Suppressor macrophage treated with lipopolysaccharide for 4 hours (primary cell): ENCODE data around the gene NREP.

Source experiments
- DNase-seq: peaks from one replicate; pipeline ENCODE4 v3.0.0-alpha.2; 2020

NREP gene

DNA sequence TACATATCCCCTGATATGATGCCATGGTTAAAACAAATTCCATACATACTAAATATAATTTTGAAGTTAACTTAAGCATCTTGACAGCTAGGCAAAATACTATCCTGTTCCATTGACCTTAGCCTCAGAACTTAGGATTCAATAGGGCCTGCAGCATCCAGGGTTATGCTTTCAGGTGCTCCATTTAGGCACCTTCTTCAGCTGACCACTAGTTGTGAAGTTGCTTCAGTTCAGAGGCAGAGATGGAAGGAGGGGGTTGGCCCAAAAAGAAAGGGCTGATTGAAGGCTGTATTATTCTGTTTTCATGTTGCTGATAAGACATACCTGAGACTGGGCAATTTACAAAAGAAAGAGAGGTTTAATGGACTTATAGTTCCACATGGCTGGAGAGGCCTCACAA lies 7.0 kb upstream of the NREP start:
- DNase-seq, result no peak

DNA sequence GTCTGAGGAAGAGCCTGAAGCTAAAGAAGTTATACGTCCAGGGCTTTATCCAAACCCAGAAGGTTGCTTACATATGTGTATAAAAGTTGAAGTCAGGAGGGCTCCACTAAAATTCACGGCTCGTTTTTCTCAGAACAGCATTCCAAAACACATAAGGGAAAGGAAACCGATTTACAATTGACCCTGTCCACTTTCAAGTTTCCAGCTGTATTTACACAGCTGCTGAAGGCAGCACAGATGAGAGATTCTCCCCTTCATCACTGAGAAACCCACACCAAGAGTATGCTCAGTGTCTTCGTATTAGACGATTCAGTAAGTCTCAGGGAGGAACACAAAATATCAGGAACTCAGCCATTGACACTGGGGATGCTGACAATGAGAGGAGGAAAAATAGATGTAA lies 5.9 kb upstream of the NREP start:
- no peak for DNase-seq

DNA sequence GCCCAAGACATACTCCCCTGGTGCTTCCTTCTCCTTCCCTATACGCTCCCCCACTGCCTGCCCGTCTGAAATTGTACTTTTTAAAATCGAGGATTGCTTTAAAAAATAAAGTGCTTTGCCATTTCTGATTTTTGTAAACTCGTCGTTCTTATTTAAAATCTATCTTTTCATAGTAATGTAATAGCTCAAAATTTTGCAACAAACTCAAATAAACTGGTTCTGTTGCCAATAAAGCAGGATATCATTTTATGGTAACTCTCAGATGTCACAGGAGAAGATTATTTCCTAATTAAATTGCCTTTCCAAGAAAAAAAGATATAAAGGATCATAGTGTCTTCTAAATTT lies 1.3 kb upstream of the NREP start:
- no peak for DNase-seq

DNA sequence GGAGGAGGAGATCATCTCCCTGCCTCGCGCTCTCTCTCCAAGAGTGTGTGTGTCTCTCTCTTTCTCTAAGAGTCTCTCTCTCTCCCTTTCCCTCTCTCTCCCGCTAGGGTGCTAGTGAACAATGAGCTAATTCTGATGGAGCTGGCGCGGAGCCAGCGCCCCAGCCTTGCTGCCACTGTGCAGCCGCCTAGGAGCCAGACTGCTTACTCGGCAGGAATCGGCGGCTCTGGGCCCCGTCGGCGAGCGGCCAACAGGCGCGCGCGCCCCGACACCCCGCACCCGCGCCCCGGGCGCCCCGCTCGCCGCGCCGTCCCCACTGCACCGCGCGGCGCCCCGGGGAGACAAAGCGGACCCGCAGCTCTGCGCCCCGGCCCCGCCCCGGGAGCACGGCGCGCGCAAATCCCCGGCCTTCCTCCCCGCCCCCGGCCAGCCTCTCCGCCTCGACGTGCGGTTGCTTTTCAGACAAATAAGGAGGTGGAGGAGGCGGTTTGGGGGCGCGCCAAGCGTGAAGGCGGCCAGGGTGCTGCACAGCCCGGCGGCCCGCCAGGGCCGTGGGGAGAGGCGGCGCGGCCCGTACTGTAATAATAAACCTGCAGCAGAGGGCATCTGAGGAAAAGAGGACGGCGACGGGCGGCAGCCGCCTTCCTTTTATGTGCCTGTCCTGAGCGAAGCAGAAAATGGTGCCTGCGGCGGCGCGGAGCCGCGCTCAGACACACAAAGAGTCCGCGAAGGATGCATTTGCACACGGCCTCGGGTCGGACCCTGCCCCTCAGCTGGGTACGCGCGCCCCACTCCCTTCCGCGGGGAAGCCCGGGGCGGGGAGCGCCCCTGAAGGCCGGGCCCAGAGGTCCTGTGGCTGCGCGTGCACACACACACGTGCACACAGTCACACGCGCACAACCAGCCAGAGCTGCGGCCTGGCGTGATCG lies 625 bp upstream of the NREP start:
- DNase-seq, result peak; percentile 92

DNA sequence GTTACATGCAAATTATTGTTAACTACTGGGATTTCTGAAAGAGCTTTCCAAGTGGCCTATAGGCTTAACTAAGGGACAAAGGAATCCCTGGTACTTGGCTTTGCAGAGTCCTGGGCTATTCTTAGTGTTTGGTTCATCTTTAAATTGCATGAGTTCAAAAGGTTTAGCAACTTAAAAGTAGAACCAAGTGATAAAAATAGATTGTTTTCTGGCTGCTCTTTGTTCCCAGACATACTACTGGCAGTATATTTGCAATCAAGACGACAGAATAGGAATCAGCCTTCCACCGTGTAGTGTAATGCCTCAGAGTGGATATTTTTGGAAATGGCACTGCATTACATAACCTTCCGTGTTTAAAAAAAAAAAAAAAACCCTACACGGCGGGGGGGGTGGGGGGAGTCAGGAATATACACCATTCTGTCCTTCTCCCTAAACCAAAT lies 1.0 kb downstream of the NREP start:
- peak; percentile 32 for DNase-seq

DNA sequence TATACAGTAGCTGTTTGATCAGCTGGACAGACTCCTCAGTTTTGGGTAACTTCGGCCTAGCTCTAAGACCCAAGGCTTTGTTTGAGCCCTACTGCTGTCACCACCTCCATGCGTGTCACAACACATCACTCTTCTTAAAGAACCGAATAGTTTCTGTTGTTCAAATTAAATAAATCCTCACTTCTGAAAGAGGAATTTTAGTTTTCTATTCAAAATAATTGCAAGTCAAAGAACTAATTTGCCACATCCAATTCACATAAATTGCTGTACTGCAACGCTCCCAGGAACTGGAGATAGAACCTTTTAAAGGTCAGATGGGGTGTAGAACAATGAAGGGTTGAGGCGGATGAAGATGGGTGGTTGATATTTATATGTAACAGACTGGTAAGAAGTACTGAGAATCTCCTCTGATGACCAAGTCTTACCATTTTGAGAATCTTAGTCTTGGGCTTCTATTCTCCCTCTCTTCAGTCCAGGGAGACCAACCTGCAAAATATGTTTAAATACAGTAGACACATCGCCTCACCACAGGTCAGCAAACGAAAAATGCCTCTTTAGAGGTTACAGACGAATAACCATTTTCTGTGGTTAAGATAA lies 1.6 kb downstream of the NREP start:
- no peak for DNase-seq

DNA sequence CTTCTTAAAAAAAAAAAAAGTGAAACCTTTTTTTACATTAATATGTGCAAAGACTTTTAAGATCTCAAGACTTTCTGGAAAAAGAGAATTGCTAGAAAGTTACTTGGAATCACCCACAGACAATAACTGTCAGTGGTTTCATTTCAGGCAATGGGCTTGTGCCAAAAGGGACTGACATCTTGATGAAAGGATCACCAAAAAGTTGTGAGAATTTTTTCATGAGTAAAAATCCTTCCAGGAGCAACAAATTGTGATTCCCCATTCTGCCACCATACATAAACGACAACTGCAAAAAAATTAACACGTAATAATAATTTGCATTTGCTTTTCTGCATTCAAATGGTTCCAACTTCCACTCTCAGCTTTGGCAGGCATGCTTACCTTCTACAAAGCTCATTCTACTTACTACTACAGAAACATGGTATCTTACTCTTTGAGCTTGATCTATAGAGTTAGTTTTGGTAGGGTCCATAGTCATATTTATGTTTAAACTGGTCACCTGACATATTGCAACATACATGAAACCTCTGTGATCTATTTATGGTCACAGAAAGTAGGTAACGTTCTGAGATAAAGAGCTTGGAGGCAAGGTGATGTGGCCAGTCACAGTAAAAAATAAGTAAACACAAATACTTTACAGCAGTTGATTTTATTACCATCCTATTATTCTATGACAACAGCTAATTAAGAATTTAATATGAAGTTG lies 3.0 kb downstream of the NREP start:
- no peak for DNase-seq

DNA sequence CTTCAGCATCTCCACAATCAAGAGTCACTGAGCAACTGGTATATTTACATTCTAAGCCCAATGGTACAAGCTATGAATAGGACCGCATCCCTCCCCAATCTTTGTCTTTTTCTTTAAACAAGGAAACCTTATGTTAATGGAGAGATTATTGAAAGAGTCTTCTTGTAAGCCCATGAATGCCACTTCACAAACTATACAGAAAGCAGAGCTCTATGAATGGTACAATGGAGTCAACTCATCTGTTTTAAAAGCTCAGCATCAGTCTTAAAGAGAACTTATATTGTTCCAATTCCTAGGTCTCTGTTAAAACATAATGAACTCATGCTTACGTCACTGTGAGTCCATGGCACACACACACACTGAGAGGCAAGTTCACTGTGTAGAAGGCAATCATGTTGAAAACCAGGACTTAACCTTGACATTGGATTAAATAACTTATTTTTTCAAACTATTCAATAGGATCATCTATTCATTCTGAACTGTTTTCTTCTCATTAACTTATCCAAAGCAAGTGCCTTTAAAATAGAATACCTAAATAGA lies 4.5 kb downstream of the NREP start:
- DNase-seq, result no peak

DNA sequence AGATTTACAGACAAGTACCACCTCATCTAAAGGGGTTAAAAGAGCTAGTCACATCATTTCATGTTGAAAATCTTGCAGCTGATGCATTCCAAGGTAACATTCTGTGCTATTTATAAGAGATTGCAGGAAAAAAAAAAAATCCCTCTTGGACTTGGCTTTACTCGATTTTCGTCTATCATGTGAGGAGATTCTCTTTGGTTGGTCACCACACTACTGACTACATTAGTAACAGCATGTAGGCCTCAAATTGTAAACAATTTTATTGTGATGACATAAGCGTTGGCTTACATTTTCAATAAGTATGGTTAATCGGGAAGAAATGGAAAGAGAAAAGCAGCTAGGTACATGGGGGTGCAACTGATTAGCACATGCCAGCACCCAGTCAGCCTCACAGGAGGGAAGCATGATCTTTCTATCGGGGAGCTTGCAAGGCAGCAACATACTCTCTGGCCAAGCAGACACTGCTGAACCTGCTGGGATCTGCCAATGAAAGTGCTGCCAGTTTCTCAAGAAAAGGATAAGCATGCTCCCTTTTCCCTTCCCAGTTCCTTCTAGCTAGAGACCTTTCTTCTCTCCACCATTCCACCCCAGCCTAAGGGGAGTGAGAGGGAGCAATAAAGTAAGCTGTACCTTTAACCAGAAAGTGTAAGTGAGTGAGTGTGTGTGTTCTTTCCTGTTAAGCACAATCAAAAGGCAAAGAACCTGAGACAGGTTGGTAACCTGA lies 7.5 kb downstream of the NREP start:
- DNase-seq, result no peak

DNA sequence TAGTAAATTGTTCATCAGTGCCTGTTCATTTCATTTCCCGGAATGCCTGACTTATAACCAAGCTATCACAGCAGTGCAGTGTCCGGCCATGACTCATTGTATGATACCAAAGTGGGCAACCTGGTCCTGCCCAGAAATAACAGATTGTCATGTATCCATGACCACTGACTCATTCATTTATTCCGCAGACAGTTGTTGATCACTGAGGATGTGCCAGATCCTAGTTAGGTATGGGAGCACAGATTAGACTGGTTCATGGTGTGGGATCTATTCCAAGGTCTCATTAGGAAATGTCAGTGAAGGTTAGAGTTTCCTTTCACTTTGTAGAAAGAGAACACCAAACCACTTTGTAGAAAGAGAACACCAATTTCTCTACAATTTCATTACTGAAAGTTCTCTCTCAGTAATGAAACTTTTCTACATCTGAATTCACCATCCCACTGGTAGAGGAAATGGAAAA lies 8.7 kb downstream of the NREP start:
- DNase-seq, result no peak

DNA sequence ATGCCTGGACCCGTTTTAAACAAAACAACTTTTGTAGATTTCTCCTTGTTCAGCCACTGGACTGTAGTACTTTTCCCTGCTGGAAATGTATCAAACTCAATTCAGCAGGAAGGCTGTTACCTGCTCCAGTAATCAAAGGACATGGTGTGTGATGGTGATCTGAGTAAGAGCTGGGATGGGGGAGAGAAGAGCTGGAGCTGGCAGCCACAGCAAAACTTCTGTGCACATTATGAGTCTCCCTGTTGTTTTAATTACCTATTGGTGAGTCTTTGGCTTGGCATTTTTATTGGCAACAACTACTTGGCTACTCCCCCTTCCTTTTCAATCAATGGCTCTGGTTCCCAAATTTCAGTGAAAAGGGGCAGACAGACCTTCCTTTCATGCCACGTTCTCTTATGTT lies 9.7 kb downstream of the NREP start:
- no peak for DNase-seq

DNA sequence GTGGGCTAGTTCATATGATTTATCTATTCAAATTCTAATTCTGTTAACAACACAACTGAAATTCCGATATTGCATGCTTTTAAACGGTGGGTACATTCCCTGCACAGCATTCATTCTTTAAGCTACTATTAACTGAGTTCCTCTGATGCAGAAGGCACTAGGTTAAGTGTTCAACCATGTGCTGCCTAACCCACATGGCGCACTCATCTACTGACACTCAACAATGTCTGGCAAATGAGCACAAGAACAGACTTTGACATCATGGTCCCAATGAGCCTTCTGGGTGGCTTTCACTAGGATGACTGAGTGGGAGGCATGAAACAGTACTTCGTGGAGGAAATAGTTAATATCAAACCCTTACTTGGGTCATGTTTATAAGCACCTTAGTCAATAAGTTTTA lies 10.2 kb downstream of the NREP start:
- no peak for DNase-seq

DNA sequence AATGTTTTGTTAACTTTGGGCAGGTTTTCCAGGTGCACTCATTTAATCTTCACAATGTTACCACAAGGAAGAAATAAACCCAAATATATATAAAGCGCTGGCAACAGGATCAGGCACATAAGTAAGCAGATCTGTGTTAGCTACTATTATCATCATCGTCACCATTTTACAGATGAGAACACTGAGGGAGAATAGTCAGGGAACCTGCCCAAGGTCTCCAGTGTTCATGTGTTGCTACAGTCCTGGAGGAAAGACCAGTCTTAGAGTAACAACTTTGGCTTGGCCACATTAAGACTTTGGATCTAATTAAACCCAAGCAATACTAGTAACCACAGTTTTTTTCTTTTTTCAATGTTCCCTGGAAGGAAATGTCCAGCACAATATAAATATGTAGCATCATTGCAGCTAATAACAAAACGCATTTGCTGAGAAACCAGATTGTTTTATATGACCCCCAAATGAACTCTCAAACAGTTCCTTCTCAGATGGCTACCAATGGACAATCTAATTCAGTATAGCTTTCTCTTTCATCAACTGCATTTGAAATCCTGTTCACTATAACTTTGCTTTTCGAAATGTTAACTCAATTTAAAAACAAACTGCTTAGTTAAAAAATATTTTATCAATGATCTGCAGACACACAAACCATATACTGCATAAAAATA lies 11.8 kb downstream of the NREP start:
- no peak for DNase-seq

DNA sequence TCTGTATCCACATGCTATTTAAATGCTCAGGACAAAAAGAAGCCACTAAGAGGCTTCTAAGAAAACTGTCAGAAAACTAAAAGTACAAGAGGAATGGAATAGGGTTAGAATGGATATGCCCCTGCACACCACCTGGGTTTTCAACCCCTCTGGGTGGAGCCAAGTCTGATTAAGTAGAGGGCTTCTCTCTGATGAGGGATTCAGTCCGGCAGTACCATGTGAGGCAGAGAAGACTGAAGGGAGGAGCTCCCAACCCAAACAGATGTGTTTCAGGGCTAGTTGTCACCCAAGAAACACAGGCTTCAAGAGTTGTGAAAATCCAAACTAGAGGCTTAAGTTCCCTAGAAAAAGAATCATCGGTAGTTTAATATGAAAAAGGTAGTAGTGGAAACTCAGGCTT lies 12.5 kb downstream of the NREP start:
- no peak for DNase-seq

DNA sequence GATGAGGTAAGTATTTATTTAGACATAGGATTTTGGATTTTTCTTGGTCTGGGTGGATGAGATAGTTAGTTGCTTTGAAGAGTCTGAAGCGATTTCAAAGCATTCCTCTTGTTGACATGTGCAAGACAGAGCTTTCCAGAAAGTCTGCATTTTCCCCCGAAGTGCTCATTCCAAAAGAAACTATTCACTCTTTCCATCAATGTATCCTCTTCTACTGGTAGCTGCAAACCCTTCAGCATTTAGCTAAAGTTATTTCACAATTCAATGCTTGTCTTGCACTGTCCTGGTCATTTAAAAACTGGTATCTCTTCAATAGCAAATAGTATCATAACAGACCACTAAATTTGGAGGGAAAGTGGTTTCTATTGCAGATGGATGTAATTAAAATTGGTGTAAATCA lies 13.0 kb downstream of the NREP start:
- no peak for DNase-seq

DNA sequence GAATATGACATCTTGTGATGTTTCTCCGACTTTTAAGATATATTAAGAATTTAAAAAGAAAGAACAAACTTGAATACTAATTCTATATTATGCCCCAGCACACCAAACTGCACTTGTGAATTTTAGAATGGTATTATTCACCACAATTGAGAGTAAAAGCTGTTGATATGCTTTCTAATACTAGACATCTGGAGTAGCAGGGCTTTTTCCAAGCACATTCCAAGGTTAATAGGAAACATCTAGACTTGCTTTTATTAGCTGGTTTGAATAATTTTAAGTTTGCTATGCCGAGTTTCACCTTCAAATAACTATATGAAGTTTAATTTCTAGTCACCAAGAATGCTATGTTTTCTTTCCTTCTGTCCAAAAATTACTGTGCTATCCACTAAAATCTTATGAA lies 13.5 kb downstream of the NREP start:
- DNase-seq, result no peak

DNA sequence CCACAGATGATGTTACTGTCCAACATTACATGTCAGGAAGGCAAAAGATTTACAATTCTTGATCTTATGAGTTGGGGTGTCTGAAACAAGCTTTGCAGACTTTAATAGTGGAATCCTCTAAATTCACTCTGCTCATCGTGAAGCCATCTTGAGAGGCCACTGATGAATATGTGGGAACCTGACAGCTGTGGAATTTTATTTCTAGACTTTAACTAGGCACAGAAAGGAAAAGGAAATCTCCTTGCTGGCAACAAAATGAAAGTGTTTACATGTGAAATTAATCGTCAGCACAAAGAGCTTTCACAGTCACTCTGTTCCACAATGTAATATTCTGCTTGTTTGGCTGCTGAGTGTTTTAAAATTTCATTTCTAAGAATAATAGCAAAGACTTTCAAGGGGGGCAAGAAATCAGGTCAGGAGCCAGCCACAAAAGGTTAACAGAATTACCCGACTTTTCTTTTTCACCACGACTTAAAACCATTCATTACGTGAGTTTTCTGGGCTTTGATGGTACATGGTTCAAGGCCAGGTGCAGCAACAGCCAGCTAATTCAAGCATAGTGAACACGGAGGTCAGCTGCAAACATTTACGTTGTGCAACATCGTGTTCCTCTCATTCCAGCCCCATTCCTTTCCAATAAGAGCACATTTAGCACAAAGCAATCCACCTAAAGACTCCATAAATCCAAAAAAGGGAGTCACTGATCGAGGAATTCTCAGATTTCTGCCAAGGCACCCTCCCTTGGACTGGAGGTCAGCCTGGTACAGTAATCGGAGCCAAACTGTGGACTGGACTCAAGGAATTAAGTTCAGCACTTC lies 14.6 kb downstream of the NREP start:
- DNase-seq, result no peak

DNA sequence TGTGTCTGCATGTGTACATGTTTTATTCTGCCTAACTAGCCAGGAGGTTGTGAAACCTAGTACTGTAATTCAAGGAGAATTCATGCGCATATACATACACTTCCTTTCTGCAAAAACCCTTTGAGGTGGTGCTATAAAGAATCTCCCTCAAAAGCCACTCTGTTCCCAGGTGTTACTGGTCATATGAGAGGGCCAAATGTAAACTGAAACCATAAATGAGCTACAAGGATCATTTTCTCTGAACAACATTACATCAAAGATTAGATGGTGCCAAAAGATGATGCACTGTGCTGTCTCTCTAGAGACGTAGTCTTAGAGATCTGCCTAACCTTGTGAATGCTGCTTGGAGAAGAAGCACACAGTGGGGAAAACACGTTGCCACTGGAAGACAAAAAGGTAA lies 15.7 kb downstream of the NREP start:
- no peak for DNase-seq

DNA sequence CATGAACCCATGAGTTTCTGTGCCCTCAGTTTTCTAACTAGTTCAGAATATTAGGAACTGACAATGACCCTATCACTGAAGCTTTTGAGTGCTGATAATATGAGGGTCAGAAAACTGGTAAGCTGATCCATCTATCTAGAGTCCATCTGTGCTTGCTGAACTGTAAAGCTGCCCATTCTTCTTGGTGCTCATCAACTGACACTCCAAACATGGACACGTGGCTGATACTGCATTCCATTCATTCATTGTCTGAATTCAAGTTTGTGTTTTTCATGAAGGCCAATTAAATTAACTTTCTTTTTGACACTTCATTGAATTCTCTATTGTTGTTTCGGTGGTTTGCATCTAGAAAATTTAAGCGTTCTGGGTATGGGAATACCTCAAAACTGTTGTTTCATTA lies 17.6 kb downstream of the NREP start:
- no peak for DNase-seq

DNA sequence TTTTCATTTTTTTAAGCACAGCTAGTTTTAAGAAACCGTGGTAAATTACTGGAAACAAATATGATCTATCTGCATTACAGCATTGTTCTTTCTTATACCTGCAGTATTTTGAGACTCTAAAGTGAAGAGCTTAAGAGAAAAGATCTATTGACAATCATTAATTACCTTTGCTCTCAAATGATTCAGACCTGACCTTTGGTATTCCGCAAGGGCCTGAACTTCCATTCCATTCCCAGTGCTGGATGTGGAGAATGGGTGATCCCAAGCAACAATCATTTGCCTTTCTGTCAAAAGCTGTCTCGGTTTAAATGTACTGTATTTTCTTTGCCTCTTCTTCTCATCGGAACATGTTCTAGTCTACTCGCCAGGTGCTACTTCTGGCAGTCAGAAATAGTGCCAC lies 18.9 kb downstream of the NREP start:
- no peak for DNase-seq

DNA sequence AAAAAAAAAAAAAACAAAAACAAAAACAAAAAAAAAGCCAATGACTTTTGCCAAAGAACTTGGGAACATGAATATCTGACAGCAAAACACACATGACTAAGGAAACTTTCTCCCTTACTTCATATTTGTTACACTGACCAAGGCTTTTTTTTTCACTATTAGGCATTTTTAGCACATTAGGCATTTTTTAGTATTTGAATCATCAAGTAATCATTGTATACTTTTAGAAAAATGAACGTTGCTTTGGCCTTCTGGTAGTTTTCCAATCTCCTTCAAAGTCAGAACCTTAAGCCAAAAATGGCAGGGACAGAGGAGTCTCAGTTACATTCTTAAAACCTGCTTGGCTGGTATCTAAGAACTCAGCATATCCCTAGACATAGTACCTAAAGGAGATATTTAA lies 19.3 kb downstream of the NREP start:
- no peak for DNase-seq
